ENCODE measurements around the gene IFNG. TPM values are rescaled to one million over a fixed set of nuclear protein-coding genes. Genes with fewer than 3 reads are reported as not detected.

The IFNG gene
- polyA plus RNA-seq, 1 donor (not counting 4 experiments of a cell fraction or from before 2014, with no cell fraction given): not detected

DNA sequence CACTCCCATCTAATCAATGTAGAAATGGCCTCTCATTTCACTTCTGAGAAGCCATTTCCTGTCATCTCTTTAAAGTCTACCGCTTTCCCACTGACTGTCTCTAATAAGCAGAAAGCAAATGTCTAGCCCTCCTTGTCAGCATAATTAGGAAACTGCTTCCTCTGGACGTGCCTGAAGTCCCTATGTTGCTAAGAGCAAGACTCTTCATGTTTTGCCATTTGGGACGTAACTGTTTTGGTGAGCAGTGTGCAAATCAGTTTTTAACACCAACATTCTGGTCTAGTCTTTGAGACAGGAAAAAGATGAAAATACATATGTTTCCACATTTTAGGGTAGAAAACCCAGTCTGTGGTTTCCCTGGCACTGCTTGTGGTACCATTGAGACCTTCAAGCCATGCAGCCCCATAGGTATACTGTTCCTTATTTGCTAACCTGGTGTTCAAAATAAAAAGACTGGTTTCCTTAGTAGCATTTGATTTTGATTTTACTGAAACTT, 22.2 kb downstream of the IFNG start:
- dilution Hi-C loops (cut with MboI; ENCODE audit: extremely low pct_ligation_motif_present, low sequenced_read_pairs): no loop called here
- TF ChIP-seq, protein P1, sequence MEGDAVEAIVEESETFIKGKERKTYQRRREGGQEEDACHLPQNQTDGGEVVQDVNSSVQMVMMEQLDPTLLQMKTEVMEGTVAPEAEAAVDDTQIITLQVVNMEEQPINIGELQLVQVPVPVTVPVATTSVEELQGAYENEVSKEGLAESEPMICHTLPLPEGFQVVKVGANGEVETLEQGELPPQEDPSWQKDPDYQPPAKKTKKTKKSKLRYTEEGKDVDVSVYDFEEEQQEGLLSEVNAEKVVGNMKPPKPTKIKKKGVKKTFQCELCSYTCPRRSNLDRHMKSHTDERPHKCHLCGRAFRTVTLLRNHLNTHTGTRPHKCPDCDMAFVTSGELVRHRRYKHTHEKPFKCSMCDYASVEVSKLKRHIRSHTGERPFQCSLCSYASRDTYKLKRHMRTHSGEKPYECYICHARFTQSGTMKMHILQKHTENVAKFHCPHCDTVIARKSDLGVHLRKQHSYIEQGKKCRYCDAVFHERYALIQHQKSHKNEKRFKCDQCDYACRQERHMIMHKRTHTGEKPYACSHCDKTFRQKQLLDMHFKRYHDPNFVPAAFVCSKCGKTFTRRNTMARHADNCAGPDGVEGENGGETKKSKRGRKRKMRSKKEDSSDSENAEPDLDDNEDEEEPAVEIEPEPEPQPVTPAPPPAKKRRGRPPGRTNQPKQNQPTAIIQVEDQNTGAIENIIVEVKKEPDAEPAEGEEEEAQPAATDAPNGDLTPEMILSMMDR (optimal IDR thresholded peaks at IDR 0.05 in 1 of 3, IDR thresholded peaks at IDR 0.05 in 1 of 3, conservative IDR thresholded peaks at IDR 0.05 in 1 of 3; ENCODE audit: extremely low read depth in 1 of 3, insufficient read depth in 2 of 3, low read length in 3 of 3): no peak
- TF ChIP-seq EZH2 (IDR thresholded peaks at IDR 0.05; ENCODE audit: low read length): no peak

GRCh38 chr12:68135520-68135919, 24.0 kb downstream of the IFNG start:
- no peaks in the 10 kb centered on the region for H3K79me2 ChIP-seq (ENCODE audit: control insufficient read depth, insufficient read depth, low read length)
- H3K36me3 ChIP-seq (ENCODE audit: control insufficient read depth in 2 of 2, extremely low read depth in 1 of 2, insufficient read depth in 2 of 2, low read length in 2 of 2): no peaks in the 10 kb centered on the region
- H3K9me3 ChIP-seq (ENCODE audit: control insufficient read depth, low read depth, low read length): no peaks in the 10 kb centered on the region
- H3K4me2 ChIP-seq (ENCODE audit: control insufficient read depth, extremely low read depth, insufficient read depth, low read depth, low read length): no peak overlapping the region
- no peak overlapping the region for H3K27ac ChIP-seq (ENCODE audit: control insufficient read depth, insufficient read depth, low read length)
- no peak overlapping the region for H3K4me3 ChIP-seq (ENCODE audit: control insufficient read depth in 2 of 3, extremely low read depth in 1 of 3, insufficient read depth in 2 of 3, low read depth in 1 of 3, low read length in 3 of 3)
- dilution Hi-C loops (cut with MboI; ENCODE audit: extremely low pct_ligation_motif_present, low sequenced_read_pairs): no loop called here
- TF ChIP-seq, protein P1 (optimal IDR thresholded peaks at IDR 0.05 in 1 of 3, IDR thresholded peaks at IDR 0.05 in 1 of 3, conservative IDR thresholded peaks at IDR 0.05 in 1 of 3; ENCODE audit: extremely low read depth in 1 of 3, insufficient read depth in 2 of 3, low read length in 3 of 3): no peak
- no peak for TF ChIP-seq EZH2 (IDR thresholded peaks at IDR 0.05; ENCODE audit: low read length)
- no peaks in the 10 kb centered on the region for H4K20me1 ChIP-seq (ENCODE audit: control insufficient read depth, extremely low read depth, insufficient read depth, low read length)
- H3K9me1 ChIP-seq (ENCODE audit: control insufficient read depth, extremely low read depth, insufficient read depth, low read length): no peaks in the 10 kb centered on the region
- peaks cover 5% of the 10 kb centered on the region for H3K27me3 ChIP-seq (ENCODE audit: control insufficient read depth, extremely low read depth, insufficient read depth, low read length)
- DNase-seq (ENCODE audit: low read depth, low spot score): no peak
- H2AFZ ChIP-seq (ENCODE audit: control insufficient read depth, low read length): no peak overlapping the region
- H3K9ac ChIP-seq (ENCODE audit: control insufficient read depth, extremely low read depth, insufficient read depth, low read length): no peak overlapping the region
- H3K4me1 ChIP-seq (ENCODE audit: control insufficient read depth, extremely low read depth, insufficient read depth, low read length): peaks cover 9% of the 10 kb centered on the region
- FAIRE-seq: no peak

More for the DNA sequence above, 22.2 kb downstream of the IFNG start:
- Histone ChIP-seq H3K9me3 (ENCODE audit: control insufficient read depth, low read depth, low read length) (no peaks in the 10 kb centered on the region), H3K36me3 (ENCODE audit: control insufficient read depth in 2 of 2, extremely low read depth in 1 of 2, insufficient read depth in 2 of 2, low read length in 2 of 2) (no peaks in the 10 kb centered on the region), H3K4me3 (ENCODE audit: control insufficient read depth in 2 of 3, extremely low read depth in 1 of 3, insufficient read depth in 2 of 3, low read depth in 1 of 3, low read length in 3 of 3) (no peak overlapping the region), H3K27me3 (ENCODE audit: control insufficient read depth, extremely low read depth, insufficient read depth, low read length) (peaks cover 13% of the 10 kb centered on the region), H3K9me1 (ENCODE audit: control insufficient read depth, extremely low read depth, insufficient read depth, low read length) (no peaks in the 10 kb centered on the region), H4K20me1 (ENCODE audit: control insufficient read depth, extremely low read depth, insufficient read depth, low read length) (no peaks in the 10 kb centered on the region), H3K4me1 (ENCODE audit: control insufficient read depth, extremely low read depth, insufficient read depth, low read length) (peaks cover 3% of the 10 kb centered on the region), H2AFZ (ENCODE audit: control insufficient read depth, low read length) (no peak overlapping the region), H3K4me2 (ENCODE audit: control insufficient read depth, extremely low read depth, insufficient read depth, low read depth, low read length) (no peak overlapping the region), H3K27ac (ENCODE audit: control insufficient read depth, insufficient read depth, low read length) (no peak overlapping the region), H3K79me2 (ENCODE audit: control insufficient read depth, insufficient read depth, low read length) (no peaks in the 10 kb centered on the region), H3K9ac (ENCODE audit: control insufficient read depth, extremely low read depth, insufficient read depth, low read length) (no peak overlapping the region)
- DNase-seq (ENCODE audit: low read depth, low spot score) (no peak), FAIRE-seq (no peak)

All from keratinocyte (primary cell).